BJ (cell line): ENCODE measurements around the gene IWS1. TPM values are rescaled to one million over a fixed set of nuclear protein-coding genes. Genes with fewer than 3 reads are reported as not detected.
A peak's percentile ranks its signal among the peaks of the same experiment; 100 is the strongest.

ENCODE experiments used
- CTCF ChIA-PET: fragments of 350-600 bp; formaldehyde crosslinking; extraction: SDS; loops from one replicate; lab custom pipeline; 2021; ENCODE audit warnings: antibody characterized with exemption, inconsistent platforms; lab: Yijun Ruan, JAX
- POLR2A ChIA-PET: fragments of 300-600 bp; sonication (Branson Sonifier 250); formaldehyde crosslinking; extraction: SDS; loops from one replicate; lab custom pipeline; 2021; ENCODE audit warnings: antibody characterized with exemption; lab: Charles Lee
- DNase-seq: peaks from one replicate; pipeline ENCODE4 v3.0.0-alpha.2; 2011; ENCODE audit warnings: low read depth
- H3K27me3 ChIP-seq: 2 replicates; pipeline ENCODE4 v1.6.0; 2011; ENCODE audit warnings: low read length; ENCODE audit not compliant: control insufficient read depth, insufficient read depth
- H3K36me3 ChIP-seq: 2 replicates; pipeline ENCODE4 v1.5.1; 2011; ENCODE audit warnings: low read length; ENCODE audit not compliant: control insufficient read depth, insufficient read depth
- H3K4me3 ChIP-seq: 2 replicates; pipeline ENCODE4 v1.5.1; 2011; ENCODE audit warnings: low read depth, mild to moderate bottlenecking, control low read depth, low read length
- CTCF ChIP-seq: IDR thresholded peaks from 2 replicates; pipeline ENCODE4 v1.5.1; 2011; ENCODE audit warnings: low read depth, mild to moderate bottlenecking, control low read depth, inconsistent platforms, low read length, moderate library complexity; ENCODE audit not compliant: insufficient read depth
- polyA plus RNA-seq: library from polyadenylated mRNA; depleted of rRNA; stranded (reverse); fragments of >200 nt; gene quantifications from 2 replicates; pipeline ENCODE4 v1.2.3, GENCODE V29; 2011

Gene IWS1
- polyA plus RNA-seq, 1 experiment = 23.9 TPM

- no peak for DNase-seq
- no peaks in the 10 kb centered on the region for H3K27me3 ChIP-seq
- H3K4me3 ChIP-seq = no peak overlapping the region
- ChIA-PET CTCF (interaction anchor here (1.3 to 1.8 kb wide), 2 partner anchors 12 to 26 kb away, joined by 3 to 5 read pairs; no protein-coding TSS in a partner anchor), POLR2A (interaction anchor here (0.6 kb wide), 1 partner anchor 111 kb away, joined by 4 read pairs; no protein-coding TSS in a partner anchor)
- H3K36me3 ChIP-seq = peaks cover 2% of the 10 kb centered on the region
- no peak for TF ChIP-seq CTCF
Observed at GRCh38 chr2:127504552-127505430, 21.5 kb downstream of the IWS1 start.

- CTCF ChIA-PET = interaction anchor here (1.3 to 1.8 kb wide), 2 partner anchors 11 to 25 kb away, joined by 3 to 5 read pairs; no protein-coding TSS in a partner anchor
- peaks cover 2% of the 10 kb centered on the region for H3K36me3 ChIP-seq
- no peak overlapping the region for H3K4me3 ChIP-seq
- no peak for TF ChIP-seq CTCF
- DNase-seq = no peak
- H3K27me3 ChIP-seq = no peaks in the 10 kb centered on the region
- POLR2A ChIA-PET = no interaction called here
Observed at GRCh38 chr2:127503491-127503890, 22.8 kb downstream of the IWS1 start.

- TF ChIP-seq CTCF = no peak
- Histone ChIP-seq H3K4me3 (no peak overlapping the region), H3K27me3 (no peaks in the 10 kb centered on the region), H3K36me3 (peaks cover 7% of the 10 kb centered on the region)
- CTCF ChIA-PET = no interaction called here
- peak; percentile 9 for DNase-seq
- POLR2A ChIA-PET = no interaction called here
Observed at GRCh38 chr2:127498386-127498785, 27.9 kb downstream of the IWS1 start.

- peaks cover 12% of the 10 kb centered on the region for H3K36me3 ChIP-seq
- no peak for DNase-seq
- H3K27me3 ChIP-seq = no peaks in the 10 kb centered on the region
- no peak overlapping the region for H3K4me3 ChIP-seq
- no peak for TF ChIP-seq CTCF
- CTCF ChIA-PET = interaction anchor here (1.1 kb wide), 1 partner anchor 9 kb away, joined by 5 read pairs; no protein-coding TSS in a partner anchor
- POLR2A ChIA-PET = no interaction called here
Observed at GRCh38 chr2:127490283-127490682, 36.0 kb downstream of the IWS1 start.
